Kasumi-1 (cell line): ENCODE data around the gene LCN2.
A peak's percentile ranks its signal among the peaks of the same experiment; 100 is the strongest.

Experiments used
- DNase-seq, 2 experiments: peaks; one replicate each; lab custom pipeline; 2025; lab: John Stamatoyannopoulos, UW

The LCN2 gene

DNA sequence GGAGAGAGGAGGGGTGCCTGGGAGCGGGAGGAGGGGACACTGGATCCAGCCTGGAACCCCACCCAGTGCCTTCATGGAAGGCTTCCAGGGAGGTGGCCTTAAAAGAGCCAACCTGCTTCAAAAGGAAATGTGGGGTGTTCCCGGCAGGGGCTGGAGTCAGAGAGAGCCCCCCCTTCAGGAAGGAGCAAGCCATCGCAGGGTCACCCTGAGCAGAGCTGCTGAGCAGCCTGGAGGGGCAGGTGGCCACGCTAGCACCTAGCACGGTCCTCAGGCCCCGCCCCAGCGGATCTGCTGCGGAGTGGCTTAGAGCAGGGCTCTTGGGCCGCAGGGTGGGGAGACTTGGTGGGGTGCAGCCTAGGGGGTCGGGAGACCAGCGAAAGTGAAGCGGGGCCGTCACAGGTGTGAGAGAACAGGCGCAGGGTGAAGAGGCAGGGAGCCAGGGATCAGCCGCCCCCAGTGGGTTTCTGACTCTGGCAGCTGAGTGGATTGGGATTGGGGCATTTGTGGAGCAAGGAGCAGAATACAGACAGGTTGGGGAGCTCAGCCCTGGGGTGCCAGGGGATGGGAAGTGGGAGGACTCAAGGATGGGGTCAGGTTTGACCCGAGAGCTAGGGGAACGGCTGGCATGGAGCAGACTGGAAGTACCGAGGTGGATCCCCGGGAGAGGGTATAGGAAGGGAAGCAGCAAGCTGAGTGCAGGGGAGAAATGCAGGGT lies 1.5 kb downstream of the LCN2 start:
- peak in 1 of 2 experiments; percentile 15 for DNase-seq

- DNase-seq = no peak
These were observed 2.3 kb downstream of the LCN2 start for GRCh38 chr9:128151309-128152132.

GRCh38 chr9:128152133-128153059 lies 3.1 kb downstream of the LCN2 start:
- no peak for DNase-seq

GRCh38 chr9:128153060-128153946 lies 4.0 kb downstream of the LCN2 start:
- no peak for DNase-seq

DNA sequence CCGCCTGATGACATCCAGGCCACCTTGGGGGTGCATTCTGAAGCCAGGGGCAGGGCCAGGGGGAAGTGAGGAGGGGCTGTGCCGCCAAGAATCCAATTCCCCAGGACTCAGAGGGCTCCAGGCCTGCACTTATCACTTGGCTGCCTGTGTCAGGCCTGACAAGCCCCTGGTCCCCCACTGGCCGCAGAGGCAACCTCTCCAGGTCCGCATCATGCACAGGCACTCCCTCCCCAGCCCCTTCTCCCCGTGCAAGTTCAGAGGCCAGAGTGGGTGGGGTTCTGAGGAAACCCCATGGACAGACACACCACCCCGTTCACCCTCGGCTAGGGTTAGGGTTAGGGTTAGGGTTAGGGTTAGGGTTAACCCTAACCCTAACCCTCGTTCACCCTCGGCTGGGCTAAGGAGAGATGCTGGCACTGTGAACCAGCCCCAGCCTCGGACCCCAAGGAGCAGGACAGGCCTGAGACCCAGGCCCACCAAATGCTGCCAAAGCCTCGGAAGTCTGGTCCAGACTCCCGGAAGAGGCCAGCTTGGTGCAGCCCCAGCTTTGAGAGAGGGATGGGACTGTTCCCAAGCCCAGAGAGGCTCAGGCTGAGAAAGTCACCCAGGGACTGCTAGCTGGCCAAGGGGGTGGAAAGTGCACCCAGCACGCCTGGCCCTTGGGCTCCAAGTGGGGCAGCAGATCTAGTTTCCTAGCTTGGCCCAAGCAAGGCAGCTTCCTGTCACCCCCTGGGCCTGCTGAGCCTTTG lies 4.9 kb downstream of the LCN2 start:
- no peak for DNase-seq

DNA sequence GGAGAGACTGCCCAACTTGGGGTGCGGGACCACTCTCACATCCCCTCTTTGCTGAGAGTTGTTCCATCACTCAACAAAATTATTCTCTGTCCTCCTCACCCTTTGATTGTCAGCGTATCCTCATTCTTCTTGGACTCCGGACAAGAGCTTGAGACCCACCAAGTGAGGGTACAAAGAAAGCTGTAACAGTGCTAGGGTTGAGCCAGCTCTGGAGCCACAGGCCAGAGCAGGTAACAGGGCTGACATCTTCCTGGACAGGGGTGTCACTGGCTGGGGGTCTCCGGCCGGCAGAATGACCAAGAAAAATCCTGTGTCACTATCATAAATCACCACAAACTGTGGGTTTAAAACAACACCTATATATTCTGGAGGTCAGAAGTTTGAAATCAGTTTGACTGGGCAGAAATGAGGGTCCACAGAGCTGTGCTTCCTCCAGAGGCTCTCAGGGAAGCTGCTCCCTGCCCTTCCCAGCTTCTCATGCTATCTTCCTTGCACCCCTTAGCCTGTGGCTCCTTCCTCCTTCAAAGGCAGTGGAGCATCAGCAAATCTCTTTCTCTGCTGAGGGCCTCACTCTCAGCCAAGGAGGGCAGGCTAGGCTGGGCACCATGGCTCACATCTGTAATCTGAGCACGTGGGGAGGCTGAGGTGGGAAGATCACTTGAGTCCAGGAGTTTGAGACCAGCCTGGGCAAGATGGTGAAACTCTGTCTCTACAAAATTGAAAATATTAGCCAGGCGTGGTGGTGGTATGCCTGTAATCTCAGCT lies 6.7 kb downstream of the LCN2 start:
- no peak for DNase-seq

GRCh38 chr9:128159522-128159783 lies 10.2 kb downstream of the LCN2 start:
- peak; percentile 90 to 94 for DNase-seq

DNA sequence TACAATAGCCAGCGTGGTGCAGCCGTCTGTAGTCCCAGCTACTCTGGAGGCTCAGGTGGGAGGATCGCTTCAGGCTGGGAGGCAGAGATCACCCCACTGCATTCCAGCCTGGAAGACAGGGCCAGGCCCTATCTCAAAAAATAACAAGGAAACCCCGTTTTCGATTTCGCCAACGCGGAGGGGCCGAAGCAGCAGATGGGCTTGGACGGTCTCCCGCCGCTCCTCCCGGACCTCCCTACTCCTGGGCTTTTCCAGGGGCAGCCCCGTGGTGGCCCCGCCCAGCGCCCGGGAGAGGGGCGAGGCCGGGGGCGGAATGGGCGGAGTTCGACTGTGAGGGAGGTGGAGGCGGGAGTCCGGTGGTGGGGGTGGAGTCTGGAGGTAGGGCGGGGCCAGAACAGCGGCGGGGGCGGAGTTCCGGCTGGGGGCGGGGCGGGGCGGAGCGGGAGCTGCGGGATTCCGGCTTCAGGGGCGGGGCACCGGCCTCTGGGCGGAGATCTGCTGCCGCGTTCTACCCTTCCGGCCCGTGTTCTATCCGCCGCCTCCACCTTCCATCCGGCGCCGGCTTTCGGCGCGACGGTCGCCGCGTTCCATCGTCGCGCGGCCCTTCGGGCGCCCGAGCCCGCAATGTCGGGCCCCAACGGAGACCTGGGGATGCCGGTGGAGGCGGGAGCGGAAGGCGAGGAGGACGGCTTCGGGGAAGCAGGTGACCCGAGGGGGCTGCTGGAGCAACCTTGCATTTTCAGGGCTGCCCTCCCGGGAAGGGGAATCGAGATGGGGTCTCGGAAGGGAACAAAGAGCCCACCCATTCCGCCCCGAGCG lies 10.7 kb downstream of the LCN2 start, which contains the start of gene BBLN:
Gene BBLN (plus strand): TSS at position 482 of the 819 bp plus-strand sequence. CDS start 143 bp downstream, at position 625.
- DNase-seq = peak; percentile 94 to 95

DNA sequence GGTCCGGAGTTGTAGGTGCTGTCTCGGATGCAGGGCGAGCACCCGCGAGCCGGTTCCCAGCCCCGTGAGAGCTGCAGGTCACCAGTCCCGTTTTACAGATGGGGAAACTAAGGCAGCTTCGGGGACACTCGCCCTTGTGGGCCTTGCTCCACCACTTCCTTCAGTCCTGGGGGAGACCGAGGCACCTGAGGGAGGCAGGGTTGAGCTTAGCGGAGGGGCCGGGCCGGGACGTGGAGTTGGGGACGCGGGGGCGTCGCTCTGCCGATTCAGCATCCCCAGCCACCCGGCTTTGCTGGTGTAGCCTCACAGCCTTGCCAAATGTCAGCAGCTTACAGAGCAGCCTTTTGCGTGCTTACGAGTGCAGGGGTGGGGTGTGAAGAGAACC lies 11.3 kb downstream of the LCN2 start:
- DNase-seq = peak in 1 of 2 experiments; percentile 21

- no peak for DNase-seq
These were observed 12.1 kb downstream of the LCN2 start for GRCh38 chr9:128161215-128161902.

- no peak for DNase-seq
These were observed 13.2 kb downstream of the LCN2 start for GRCh38 chr9:128162215-128163026.

DNA sequence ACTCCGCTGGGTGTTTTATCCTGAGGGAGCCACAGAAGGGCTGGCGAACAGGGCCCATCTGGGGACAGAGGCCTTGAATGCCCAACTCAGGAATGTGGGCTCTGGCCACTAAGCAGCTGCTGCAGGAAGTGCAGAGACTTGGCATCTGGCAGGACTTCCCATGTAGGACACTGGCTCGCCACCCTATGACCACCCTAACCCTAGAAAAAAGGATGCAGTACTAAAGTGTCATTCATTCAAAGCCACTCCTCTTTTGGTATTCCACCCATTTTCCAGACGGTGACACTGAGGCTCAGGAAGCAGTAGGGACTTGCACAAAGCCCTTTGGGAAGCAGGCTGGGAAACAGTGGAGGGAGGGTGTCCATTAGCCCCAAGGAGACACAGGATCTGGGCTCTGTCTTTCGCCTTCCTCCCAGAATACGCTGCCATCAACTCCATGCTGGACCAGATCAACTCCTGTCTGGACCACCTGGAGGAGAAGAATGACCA lies 13.8 kb downstream of the LCN2 start:
- DNase-seq = no peak

DNA sequence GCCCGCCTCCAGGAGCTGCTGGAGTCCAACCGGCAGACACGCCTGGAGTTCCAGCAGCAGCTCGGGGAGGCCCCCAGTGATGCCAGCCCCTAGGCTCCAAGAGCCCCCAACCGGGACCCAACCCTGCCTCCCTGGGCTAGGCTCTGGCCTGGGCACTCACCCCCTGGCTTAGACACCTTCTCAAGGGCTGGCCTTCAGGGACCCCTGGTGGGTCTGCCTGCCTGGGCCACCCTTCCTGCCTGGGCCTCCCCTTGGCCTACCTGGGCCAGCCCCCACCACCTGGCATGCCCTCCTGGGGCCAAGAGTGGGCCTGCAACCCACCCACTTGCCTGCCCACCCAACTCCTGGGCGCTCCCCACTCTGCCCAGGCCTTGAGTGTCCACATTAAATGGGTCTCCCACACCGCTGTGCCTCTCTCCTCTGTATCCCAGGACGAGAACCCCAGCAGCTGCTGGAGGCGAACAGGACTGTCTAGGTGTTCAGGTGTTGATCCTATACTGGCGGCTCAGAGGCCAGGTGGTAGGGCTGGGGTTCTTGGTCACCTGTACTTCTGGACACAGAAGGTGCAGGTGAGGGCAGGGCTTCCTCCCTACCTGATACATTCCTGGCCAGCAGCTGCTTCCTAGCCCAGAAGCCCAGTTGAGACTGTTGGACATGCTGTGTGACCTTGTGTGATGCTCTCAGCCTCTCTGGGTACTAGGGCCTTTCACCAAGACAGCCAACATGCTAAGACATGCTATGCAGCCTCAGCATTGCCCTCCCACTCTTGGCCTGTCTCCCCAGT lies 14.5 kb downstream of the LCN2 start:
- no peak for DNase-seq

DNA sequence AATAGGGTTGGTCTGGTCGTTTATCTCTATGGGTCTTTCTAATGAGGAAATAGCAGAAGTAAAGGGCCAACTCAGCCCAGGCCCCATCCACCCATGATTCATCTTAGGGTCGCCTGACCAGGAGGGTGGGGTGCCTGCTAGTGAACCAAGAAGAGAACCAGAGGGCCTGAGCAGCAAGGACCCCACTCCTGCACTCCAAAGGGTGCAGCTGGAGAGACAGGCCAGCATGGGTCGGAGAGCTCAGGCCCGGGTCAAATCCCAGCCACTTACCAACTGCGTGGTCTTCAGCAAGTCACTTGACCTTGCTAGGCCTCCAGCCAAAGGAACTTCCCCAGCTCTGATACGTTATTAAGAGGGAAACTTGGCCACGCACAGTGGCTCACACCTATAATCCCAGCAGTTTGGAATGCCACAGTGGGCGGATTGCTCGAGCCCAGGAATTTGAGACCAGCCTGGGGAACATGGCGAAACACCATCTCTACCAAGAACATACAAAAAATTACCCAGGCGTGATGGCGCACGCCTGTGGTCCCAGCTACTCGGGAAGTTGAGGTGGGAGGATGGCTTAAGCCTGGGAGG lies 15.1 kb downstream of the LCN2 start:
- no peak for DNase-seq

DNA sequence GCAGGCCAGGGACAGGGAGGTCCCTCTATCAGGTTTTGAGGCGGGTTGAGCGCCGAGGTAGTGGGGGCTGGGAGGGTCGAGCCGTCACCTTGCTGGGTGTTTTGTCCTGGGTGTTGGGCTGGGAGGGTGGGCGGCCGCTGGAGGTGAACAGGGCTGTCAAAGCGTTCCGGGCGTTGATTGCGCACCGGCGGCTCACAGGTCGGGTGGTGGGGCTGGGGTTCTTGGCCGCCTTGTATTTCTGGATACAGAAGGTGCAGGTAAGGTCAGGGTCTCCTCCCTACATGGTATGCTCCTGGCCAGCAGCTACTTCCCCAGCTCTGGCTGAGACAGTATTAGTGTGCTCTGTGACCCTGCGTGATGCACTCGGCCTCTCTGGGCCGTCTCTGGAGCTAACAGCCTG lies 16.9 kb downstream of the LCN2 start:
- DNase-seq = no peak

DNA sequence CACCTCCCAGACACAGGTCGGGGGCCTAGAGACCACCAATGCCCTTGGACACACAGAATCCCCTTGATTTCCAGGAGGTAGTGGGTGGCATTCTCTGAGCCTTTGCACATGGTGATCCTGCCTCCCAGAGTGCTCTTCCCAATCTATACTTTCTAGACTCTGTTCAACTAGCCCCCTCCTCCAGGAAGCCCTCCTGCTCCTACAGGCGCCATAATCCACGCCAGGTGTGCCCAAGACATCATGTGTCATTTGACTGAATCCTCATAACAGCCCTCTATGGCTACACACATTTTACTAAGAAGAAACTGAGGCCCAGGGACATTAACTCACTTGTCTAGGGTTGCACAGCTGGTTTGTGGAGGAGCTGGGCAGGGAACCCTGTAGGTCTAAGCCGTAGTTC lies 18.0 kb downstream of the LCN2 start:
- no peak for DNase-seq
